NCI-H2107 treated with DMSO at 0.1 percent for 48 hours (cell line): ENCODE measurements around the gene CCN6.

Experiments used
- DNase-seq: peaks from one replicate; lab custom pipeline; 2025; ENCODE audit not compliant: unreplicated experiment; lab: John Stamatoyannopoulos, UW

CCN6 gene

GRCh38 chr6:112054001-112054400 is at the start of gene CCN6:
Gene CCN6, plus strand, starts transcription at chr6:112054104. Its CDS starts 254 bp downstream, at chr6:112054358.
- no peak for DNase-seq

- DNase-seq, result no peak
These were observed 49.5 kb upstream of the CCN6 start for GRCh38 chr6:112004201-112005012.

GRCh38 chr6:112005013-112005371 is 48.9 kb upstream of the CCN6 start:
- DNase-seq, result no peak

- DNase-seq, result peak; percentile 13
These were observed 46.6 kb upstream of the CCN6 start for GRCh38 chr6:112007254-112007653.

- DNase-seq, result no peak
These were observed 46.1 kb upstream of the CCN6 start for GRCh38 chr6:112007805-112008204.

- DNase-seq, result no peak
These were observed 45.4 kb upstream of the CCN6 start for GRCh38 chr6:112008482-112008881.

GRCh38 chr6:112010328-112010727 is 43.6 kb upstream of the CCN6 start:
- no peak for DNase-seq

GRCh38 chr6:112013051-112013450 is 40.9 kb upstream of the CCN6 start:
- DNase-seq, result no peak

- no peak for DNase-seq
These were observed 39.4 kb upstream of the CCN6 start for GRCh38 chr6:112014483-112014882.

- no peak for DNase-seq
These were observed 38.2 kb upstream of the CCN6 start for GRCh38 chr6:112015725-112016124.

GRCh38 chr6:112016320-112016719 is 37.6 kb upstream of the CCN6 start:
- DNase-seq, result no peak

- no peak for DNase-seq
These were observed 36.7 kb upstream of the CCN6 start for GRCh38 chr6:112017169-112017568.

GRCh38 chr6:112017760-112018537 is 36.0 kb upstream of the CCN6 start:
- DNase-seq, result no peak

- no peak for DNase-seq
These were observed 35.1 kb upstream of the CCN6 start for GRCh38 chr6:112018619-112019416.

GRCh38 chr6:112019589-112019988 is 34.3 kb upstream of the CCN6 start:
- DNase-seq, result no peak

- no peak for DNase-seq
These were observed 32.1 kb upstream of the CCN6 start for GRCh38 chr6:112021691-112022310.

GRCh38 chr6:112022749-112023148 is 31.2 kb upstream of the CCN6 start:
- DNase-seq, result no peak

- DNase-seq, result no peak
These were observed 29.4 kb upstream of the CCN6 start for GRCh38 chr6:112024464-112024863.

- no peak for DNase-seq
These were observed 27.0 kb upstream of the CCN6 start for GRCh38 chr6:112026933-112027332.

- no peak for DNase-seq
These were observed 25.8 kb upstream of the CCN6 start for GRCh38 chr6:112027942-112028674.
